Epithelial cell of proximal tubule (primary cell): ENCODE results near the gene NIPAL1. TPM values are rescaled to one million over a fixed set of nuclear protein-coding genes. Genes with fewer than 3 reads are reported as not detected.

Source experiments
- DNase-seq: peaks from one replicate; pipeline ENCODE4 v3.0.0-alpha.2; 2011; ENCODE audit warnings: low read depth
- H3K4me3 ChIP-seq: 2 replicates; pipeline ENCODE4 v1.5.1; 2011; ENCODE audit warnings: low read depth, mild to moderate bottlenecking, low read length
- total RNA-seq: library from RNA; depleted of rRNA; stranded (reverse); fragments of >200 nt; gene quantifications from 2 replicates; pipeline ENCODE4 v1.2.3, GENCODE V29; 2015
- TF ChIP-seq, protein P1 (sequence below): conservative IDR thresholded peaks from 2 replicates; pipeline ENCODE4 v1.5.1; 2012; ENCODE audit warnings: low read depth, mild to moderate bottlenecking, low read length

Gene NIPAL1
- total RNA-seq, 1 donor from 2014 or later, result 3.9 TPM

DNA sequence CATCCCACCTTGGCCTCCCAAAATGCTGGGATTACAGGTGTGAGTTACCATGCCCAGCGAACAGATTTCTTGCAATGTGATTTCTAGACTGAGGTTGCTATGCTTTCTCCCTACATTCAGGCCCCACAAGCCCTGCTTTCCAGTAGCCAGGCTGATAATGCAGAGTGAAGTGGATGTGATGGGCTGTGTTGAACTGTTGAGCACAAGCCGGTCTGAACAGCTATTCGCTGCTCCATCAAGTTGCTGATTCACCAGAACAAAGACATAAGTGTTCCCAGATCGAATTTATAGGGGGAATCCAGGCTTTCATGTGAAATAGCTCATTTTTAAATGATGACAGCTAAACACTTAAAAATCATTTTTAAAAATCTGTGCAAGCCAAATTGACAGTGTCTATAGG is 8.0 kb downstream of the NIPAL1 start:
- no peak overlapping the region for H3K4me3 ChIP-seq
- TF ChIP-seq, protein P1, sequence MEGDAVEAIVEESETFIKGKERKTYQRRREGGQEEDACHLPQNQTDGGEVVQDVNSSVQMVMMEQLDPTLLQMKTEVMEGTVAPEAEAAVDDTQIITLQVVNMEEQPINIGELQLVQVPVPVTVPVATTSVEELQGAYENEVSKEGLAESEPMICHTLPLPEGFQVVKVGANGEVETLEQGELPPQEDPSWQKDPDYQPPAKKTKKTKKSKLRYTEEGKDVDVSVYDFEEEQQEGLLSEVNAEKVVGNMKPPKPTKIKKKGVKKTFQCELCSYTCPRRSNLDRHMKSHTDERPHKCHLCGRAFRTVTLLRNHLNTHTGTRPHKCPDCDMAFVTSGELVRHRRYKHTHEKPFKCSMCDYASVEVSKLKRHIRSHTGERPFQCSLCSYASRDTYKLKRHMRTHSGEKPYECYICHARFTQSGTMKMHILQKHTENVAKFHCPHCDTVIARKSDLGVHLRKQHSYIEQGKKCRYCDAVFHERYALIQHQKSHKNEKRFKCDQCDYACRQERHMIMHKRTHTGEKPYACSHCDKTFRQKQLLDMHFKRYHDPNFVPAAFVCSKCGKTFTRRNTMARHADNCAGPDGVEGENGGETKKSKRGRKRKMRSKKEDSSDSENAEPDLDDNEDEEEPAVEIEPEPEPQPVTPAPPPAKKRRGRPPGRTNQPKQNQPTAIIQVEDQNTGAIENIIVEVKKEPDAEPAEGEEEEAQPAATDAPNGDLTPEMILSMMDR, result no peak
- DNase-seq, result no peak

DNA sequence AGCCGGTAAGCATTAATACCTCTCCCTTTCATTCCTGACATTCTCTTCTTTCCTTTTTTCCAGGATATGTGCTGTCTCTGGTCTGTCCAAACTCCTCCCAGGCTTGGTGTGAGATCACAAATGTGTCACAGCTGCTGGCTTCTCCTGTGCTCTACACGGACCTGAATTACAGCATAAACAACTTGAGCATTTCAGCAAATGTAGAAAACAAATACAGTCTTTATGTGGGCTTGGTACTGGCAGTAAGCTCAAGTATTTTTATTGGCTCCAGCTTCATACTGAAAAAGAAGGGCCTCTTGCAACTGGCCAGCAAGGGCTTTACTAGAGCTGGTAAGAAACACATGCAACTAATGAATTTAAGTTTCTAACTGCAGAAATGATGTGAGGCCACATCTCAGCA is 8.4 kb downstream of the NIPAL1 start:
- TF ChIP-seq, protein P1, result no peak
- DNase-seq, result no peak
- no peak overlapping the region for H3K4me3 ChIP-seq

DNA sequence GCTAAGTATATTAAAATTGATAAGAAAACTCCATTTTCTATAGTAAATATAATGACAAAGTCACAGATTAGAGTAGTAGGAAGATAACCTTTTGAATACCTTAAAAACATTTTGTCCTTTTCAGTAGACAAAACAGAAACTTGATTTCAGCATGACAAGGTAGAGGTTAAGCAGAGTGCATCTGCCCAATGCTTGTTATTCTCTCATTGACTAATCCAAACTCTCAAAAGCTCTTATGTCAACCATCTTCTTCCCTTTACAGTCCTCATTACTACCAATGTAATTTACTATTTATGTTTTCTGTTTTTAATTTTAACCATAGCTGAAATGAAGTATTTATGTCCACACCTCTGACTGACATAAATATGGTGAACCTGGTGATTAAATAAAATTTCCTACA is 11.1 kb downstream of the NIPAL1 start:
- TF ChIP-seq, protein P1, result no peak
- DNase-seq, result no peak

DNA sequence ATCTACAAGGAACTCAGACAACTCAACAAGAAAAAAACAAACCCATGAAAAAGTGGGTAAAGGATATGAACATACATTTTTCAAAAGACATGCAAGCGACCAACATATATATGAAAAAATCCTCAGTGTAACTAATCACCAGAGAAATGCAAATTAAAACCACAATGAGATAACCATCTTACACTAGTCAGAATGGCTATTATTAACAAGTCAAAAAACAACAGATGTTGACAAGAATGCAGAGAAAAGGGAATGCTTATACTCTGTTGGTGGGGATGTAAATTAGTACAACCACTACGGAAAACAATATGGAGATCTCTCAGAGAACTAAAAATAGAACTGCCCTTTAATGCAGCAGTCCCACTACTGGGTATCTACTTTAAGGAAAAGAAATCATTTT is 12.1 kb downstream of the NIPAL1 start:
- no peak for DNase-seq
- TF ChIP-seq, protein P1, result no peak
- no peak overlapping the region for H3K4me3 ChIP-seq

More for the DNA sequence above, 11.1 kb downstream of the NIPAL1 start:
- H3K4me3 ChIP-seq, result no peak overlapping the region

DNA sequence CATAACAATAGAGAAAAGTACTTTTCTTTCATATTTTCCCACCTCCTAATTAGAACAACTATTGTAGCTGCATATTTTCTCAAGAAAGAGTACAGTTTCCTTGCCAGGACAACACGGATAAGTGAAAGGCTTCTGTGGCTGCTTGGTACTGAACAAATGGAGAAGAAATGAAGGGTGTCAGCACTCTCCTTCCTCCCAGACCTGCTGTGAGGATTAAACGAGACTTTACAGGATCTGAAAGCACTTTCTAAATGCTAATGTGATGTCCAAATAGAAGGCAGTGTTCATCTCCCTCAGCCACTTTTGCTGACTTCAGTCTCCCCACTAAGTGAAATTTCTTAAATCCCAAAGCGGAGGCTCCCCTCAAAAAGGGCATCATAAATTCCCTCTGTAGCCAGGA is 13.9 kb downstream of the NIPAL1 start:
- TF ChIP-seq, protein P1, result no peak
- no peak for DNase-seq
- no peak overlapping the region for H3K4me3 ChIP-seq

DNA sequence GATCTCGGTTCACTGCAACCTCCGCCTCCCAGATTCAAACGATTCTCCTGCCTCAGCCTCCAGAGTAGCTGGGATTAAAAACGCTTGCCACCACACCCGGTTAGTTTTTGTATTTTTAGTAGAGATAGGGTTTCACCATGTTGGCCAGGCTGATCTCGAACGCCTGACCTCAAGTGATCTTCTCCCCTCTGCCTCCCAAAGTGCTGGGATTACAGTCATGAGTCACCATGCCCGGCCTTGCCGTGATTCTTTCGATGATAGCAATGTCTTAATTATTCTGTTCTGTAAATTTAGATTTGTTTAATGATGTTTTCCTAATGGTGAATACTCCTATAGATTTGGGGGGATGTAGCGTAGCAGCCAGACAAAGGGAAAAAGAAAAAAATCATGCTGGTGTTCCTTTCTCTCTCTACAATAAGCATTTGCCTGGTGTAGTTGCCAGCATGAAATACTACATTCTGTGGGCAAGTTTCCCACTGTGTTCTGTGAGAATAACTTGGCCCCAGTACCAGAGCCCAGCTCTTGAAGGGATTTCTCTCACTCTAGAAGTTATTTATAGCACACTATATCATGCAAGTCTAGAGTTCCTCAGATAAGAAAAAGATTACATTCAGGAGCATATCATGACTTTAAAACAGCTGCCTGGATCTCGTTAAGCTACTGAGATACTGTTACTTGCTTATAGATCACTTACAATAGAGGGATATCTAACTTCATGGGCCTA is 15.4 kb downstream of the NIPAL1 start:
- no peak for DNase-seq
- no peak overlapping the region for H3K4me3 ChIP-seq
- TF ChIP-seq, protein P1, result no peak

DNA sequence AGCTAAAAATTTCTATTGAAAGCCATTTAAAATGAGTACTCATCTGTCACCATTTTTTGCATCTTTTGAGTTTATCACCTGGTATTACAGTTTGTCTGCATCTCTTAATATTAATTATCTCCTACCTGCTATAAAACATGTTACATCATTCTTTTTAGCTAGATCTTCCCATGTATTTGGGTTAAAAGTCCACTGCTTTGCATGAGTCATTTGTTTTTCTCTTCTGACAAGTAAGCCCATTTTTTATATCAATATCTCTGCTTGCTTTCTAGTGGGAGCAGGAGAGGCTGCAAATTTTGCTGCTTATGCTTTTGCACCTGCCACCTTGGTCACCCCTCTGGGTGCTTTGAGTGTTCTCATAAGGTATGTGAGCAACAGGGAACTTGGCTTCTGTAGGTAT is 16.1 kb downstream of the NIPAL1 start:
- TF ChIP-seq, protein P1, result no peak
- no peak for DNase-seq
- no peak overlapping the region for H3K4me3 ChIP-seq
